Trophoblast cell (in vitro differentiated cells and primary cell): ENCODE results near the gene CCL24.

Experiments
- DNase-seq, 2 donors: peaks; one replicate each; pipeline ENCODE4 v3.0.0-alpha.2; 2016
- H2AFZ ChIP-seq: 2 replicates; pipeline ENCODE4 v1.6.1; 2013; ENCODE audit warnings: low read length, moderate library complexity, mild to moderate bottlenecking; ENCODE audit not compliant: insufficient read depth, poor library complexity
- H2AK5ac ChIP-seq: 2 replicates; pipeline ENCODE4 v1.6.1; 2013; ENCODE audit warnings: mild to moderate bottlenecking, low read length
- H2BK120ac ChIP-seq: 2 replicates; pipeline ENCODE4 v1.6.1; 2013; ENCODE audit warnings: low read length, mild to moderate bottlenecking, moderate library complexity; ENCODE audit not compliant: insufficient read depth, poor library complexity
- H2BK12ac ChIP-seq: 2 replicates; pipeline ENCODE4 v1.6.1; 2013; ENCODE audit warnings: mild to moderate bottlenecking, low read length, moderate library complexity
- H2BK5ac ChIP-seq: 2 replicates; pipeline ENCODE4 v1.6.1; 2013; ENCODE audit warnings: low read length, low read depth, moderate library complexity, mild to moderate bottlenecking; ENCODE audit not compliant: poor library complexity
- H3K14ac ChIP-seq: 2 replicates; pipeline ENCODE4 v1.6.1; 2013; ENCODE audit warnings: mild to moderate bottlenecking, low read length
- H3K18ac ChIP-seq: 2 replicates; pipeline ENCODE4 v1.6.1; 2013; ENCODE audit warnings: mild to moderate bottlenecking, low read length
- H3K23ac ChIP-seq: 2 replicates; pipeline ENCODE4 v1.6.1; 2013; ENCODE audit warnings: low read length
- H3K27ac ChIP-seq: 2 replicates; pipeline ENCODE4 v1.5.1; 2013; ENCODE audit warnings: low read depth, mild to moderate bottlenecking, inconsistent platforms, low read length, moderate library complexity
- H3K27me3 ChIP-seq: 2 replicates; pipeline ENCODE4 v1.6.1; 2013; ENCODE audit warnings: inconsistent platforms, mild to moderate bottlenecking, low read length, moderate library complexity; ENCODE audit not compliant: insufficient read depth
- H3K36me3 ChIP-seq, 2 experiments: 1 replicate in 1 of 2; 2 replicates in 1 of 2; pipeline ENCODE4 v1.6.1; 2013; ENCODE audit warnings: low read length in 2 of 2, mild to moderate bottlenecking in 2 of 2, moderate library complexity in 1 of 2; ENCODE audit not compliant: insufficient read depth in 2 of 2, control insufficient read depth in 1 of 2
- H3K4ac ChIP-seq: 2 replicates; pipeline ENCODE4 v1.6.1; 2013; ENCODE audit warnings: low read depth, mild to moderate bottlenecking, low read length, moderate library complexity
- H3K4me1 ChIP-seq, 2 experiments: 1 replicate in 1 of 2; 2 replicates in 1 of 2; pipeline ENCODE4 v1.6.1; 2013; ENCODE audit warnings: low read length in 2 of 2, mild to moderate bottlenecking in 2 of 2, moderate library complexity in 1 of 2; ENCODE audit not compliant: insufficient read depth in 2 of 2, control insufficient read depth in 1 of 2
- H3K4me2 ChIP-seq: 2 replicates; pipeline ENCODE4 v1.6.1; 2013; ENCODE audit warnings: inconsistent platforms, mild to moderate bottlenecking, low read length, moderate library complexity
- H3K4me3 ChIP-seq: 2 replicates; pipeline ENCODE4 v1.5.1; 2013; ENCODE audit warnings: mild to moderate bottlenecking, low read depth, low read length, inconsistent platforms
- H3K79me1 ChIP-seq: one replicate; pipeline ENCODE4 v1.6.1; 2013; ENCODE audit warnings: low read length
- H3K79me2 ChIP-seq: 2 replicates; pipeline ENCODE4 v1.6.1; 2013; ENCODE audit warnings: low read length, mild to moderate bottlenecking; ENCODE audit not compliant: control insufficient read depth, insufficient read depth, poor library complexity
- H3K9ac ChIP-seq: 2 replicates; pipeline ENCODE4 v1.6.1; 2013; ENCODE audit warnings: mild to moderate bottlenecking, low read length
- H3K9me3 ChIP-seq: 2 replicates; pipeline ENCODE4 v1.6.1; 2013; ENCODE audit warnings: low read depth, mild to moderate bottlenecking, control low read depth, inconsistent platforms, low read length; ENCODE audit not compliant: insufficient read depth
- H4K12ac ChIP-seq: 2 replicates; pipeline ENCODE4 v1.6.1; 2013; ENCODE audit warnings: low read depth, mild to moderate bottlenecking, low read length, moderate library complexity
- H4K8ac ChIP-seq: 2 replicates; pipeline ENCODE4 v1.6.1; 2013; ENCODE audit warnings: low read depth, mild to moderate bottlenecking, low read length, moderate library complexity
- H4K91ac ChIP-seq: one replicate; pipeline ENCODE4 v1.6.1; 2013; ENCODE audit warnings: low read depth, mild to moderate bottlenecking, low read length, moderate library complexity
- WGBS: extraction: QIAGEN DNeasy Blood & Tissue Kit; methylation state at CpG from one replicate; pipeline ENCODE4 v1.1.7; 2013; ENCODE audit warnings: missing lambda C conversion rate; ENCODE audit not compliant: insufficient read length, insufficient coverage; ENCODE audit errors: extremely low coverage; 5-methylcytosine and 5-hydroxymethylcytosine counted together

The CCL24 gene

GRCh38 chr7:75811894-75812678 lies 1.5 kb downstream of the CCL24 start:
- no CpG with 5 or more reads among the region's 11 CpGs for WGBS

GRCh38 chr7:75809396-75809795 lies 4.2 kb downstream of the CCL24 start:
- Histone ChIP-seq H3K79me2 (no peaks in the 10 kb centered on the region), H2BK5ac (no peak overlapping the region), H3K27me3 (no peaks in the 10 kb centered on the region), H3K9ac (no peak overlapping the region), H2BK120ac (no peak overlapping the region), H2AK5ac (no peak overlapping the region), H3K4me3 (no peak overlapping the region), H4K12ac (no peak overlapping the region), H4K8ac (no peak overlapping the region), H3K14ac (no peak overlapping the region), H3K9me3 (peaks cover 11% of the 10 kb centered on the region), H4K91ac (no peak overlapping the region), H2BK12ac (no peak overlapping the region), H3K36me3 (no peaks in the 10 kb centered on the region), H3K4me2 (no peak overlapping the region), H3K4me1 (no peaks in the 10 kb centered on the region), H3K79me1 (no peaks in the 10 kb centered on the region), H2AFZ (no peak overlapping the region), H3K23ac (no peak overlapping the region), H3K27ac (no peak overlapping the region), H3K4ac (no peak overlapping the region), H3K18ac (no peak overlapping the region)
- no peak for DNase-seq
- no CpG with 5 or more reads among the region's 6 CpGs for WGBS

More at GRCh38 chr7:75811894-75812678, 1.5 kb downstream of the CCL24 start:
- Histone ChIP-seq H3K9me3 (peaks cover 4% of the 10 kb centered on the region), H2BK5ac (no peak overlapping the region), H2BK12ac (no peak overlapping the region), H3K79me2 (no peaks in the 10 kb centered on the region), H4K91ac (no peak overlapping the region), H3K4me1 (no peaks in the 10 kb centered on the region), H3K9ac (no peak overlapping the region), H4K12ac (no peak overlapping the region), H2AK5ac (no peak overlapping the region), H3K27ac (no peak overlapping the region), H3K4me2 (no peak overlapping the region), H3K14ac (no peak overlapping the region), H3K36me3 (no peaks in the 10 kb centered on the region), H3K27me3 (no peaks in the 10 kb centered on the region), H3K18ac (no peak overlapping the region), H3K23ac (no peak overlapping the region), H2BK120ac (no peak overlapping the region), H2AFZ (no peak overlapping the region), H3K4me3 (no peak overlapping the region), H4K8ac (no peak overlapping the region), H3K4ac (no peak overlapping the region), H3K79me1 (no peaks in the 10 kb centered on the region)
- no peak for DNase-seq

- Histone ChIP-seq H3K9me3 (peaks cover 11% of the 10 kb centered on the region), H4K12ac (no peak overlapping the region), H2BK12ac (no peak overlapping the region), H4K8ac (no peak overlapping the region), H3K9ac (no peak overlapping the region), H2AK5ac (no peak overlapping the region), H3K27me3 (no peaks in the 10 kb centered on the region), H3K23ac (no peak overlapping the region), H3K4me2 (no peak overlapping the region), H3K4ac (no peak overlapping the region), H4K91ac (no peak overlapping the region), H2AFZ (no peak overlapping the region), H3K4me1 (no peaks in the 10 kb centered on the region), H3K18ac (no peak overlapping the region), H3K79me1 (no peaks in the 10 kb centered on the region), H3K36me3 (no peaks in the 10 kb centered on the region), H3K79me2 (no peaks in the 10 kb centered on the region), H2BK120ac (no peak overlapping the region), H3K14ac (no peak overlapping the region), H2BK5ac (no peak overlapping the region), H3K27ac (no peak overlapping the region), H3K4me3 (no peak overlapping the region)
- no CpG with 5 or more reads among the region's 6 CpGs for WGBS
- no peak for DNase-seq
These were observed 5.5 kb downstream of the CCL24 start for GRCh38 chr7:75808106-75808505.

- Histone ChIP-seq H3K4ac (no peak overlapping the region), H3K18ac (no peak overlapping the region), H2AFZ (no peak overlapping the region), H3K27me3 (no peaks in the 10 kb centered on the region), H3K9ac (no peak overlapping the region), H4K91ac (no peak overlapping the region), H2BK5ac (no peak overlapping the region), H2AK5ac (no peak overlapping the region), H3K79me1 (no peaks in the 10 kb centered on the region), H3K4me1 (no peaks in the 10 kb centered on the region), H3K36me3 (no peaks in the 10 kb centered on the region), H3K79me2 (no peaks in the 10 kb centered on the region), H2BK120ac (no peak overlapping the region), H4K8ac (no peak overlapping the region), H3K4me2 (no peak overlapping the region), H3K9me3 (peaks cover 11% of the 10 kb centered on the region), H4K12ac (no peak overlapping the region), H3K27ac (no peak overlapping the region), H3K14ac (no peak overlapping the region), H2BK12ac (no peak overlapping the region), H3K23ac (no peak overlapping the region), H3K4me3 (no peak overlapping the region)
- no CpG with 5 or more reads among the region's 9 CpGs for WGBS
- no peak for DNase-seq
These were observed 6.2 kb downstream of the CCL24 start for GRCh38 chr7:75807452-75807851.
